ENCODE data around the gene TAS2R9.
"Not testable (repeated sequence)": the region's sequence is repeated elsewhere in the genome, so short reads cannot be mapped to it uniquely, and the experiment has no call there.

Gene TAS2R9

GRCh38 chr12:10810068-10810467 lies at the start of gene TAS2R9:
Gene TAS2R9, minus strand, starts transcription at chr12:10810168. Its CDS starts 93 bp downstream, at chr12:10810075.
- DNase-seq (ENCODE audit: low read depth in 2 of 2) = no peak

GRCh38 chr12:10855807-10856206 lies 45.8 kb upstream of the TAS2R9 start:
- no peak for DNase-seq (ENCODE audit: low read depth in 2 of 2)

- no peak for DNase-seq (ENCODE audit: low read depth in 2 of 2)
These were observed 43.8 kb upstream of the TAS2R9 start for GRCh38 chr12:10853776-10854175.

- no peak for DNase-seq (ENCODE audit: low read depth in 2 of 2)
These were observed 41.4 kb upstream of the TAS2R9 start for GRCh38 chr12:10851243-10851858.

- no peak for DNase-seq (ENCODE audit: low read depth in 2 of 2)
These were observed 39.5 kb upstream of the TAS2R9 start, which contains the start of gene PRR4 for GRCh38 chr12:10849425-10849878. Gene PRR4, minus strand, starts transcription at chr12:10849475. Its CDS starts 38 bp downstream, at chr12:10849437.

GRCh38 chr12:10847744-10848143 lies 37.8 kb upstream of the TAS2R9 start:
- no peak for DNase-seq (ENCODE audit: low read depth in 2 of 2)

- DNase-seq (ENCODE audit: low read depth in 2 of 2) = no peak
These were observed 32.9 kb upstream of the TAS2R9 start for GRCh38 chr12:10842862-10843261.

- DNase-seq (ENCODE audit: low read depth in 2 of 2) = no peak
These were observed 28.5 kb upstream of the TAS2R9 start for GRCh38 chr12:10838461-10838860.

- DNase-seq (ENCODE audit: low read depth in 2 of 2) = no peak
These were observed 20.0 kb upstream of the TAS2R9 start for GRCh38 chr12:10829994-10830393.

- DNase-seq (ENCODE audit: low read depth in 2 of 2) = no peak
These were observed 16.3 kb upstream of the TAS2R9 start, which contains the start of gene TAS2R10 for GRCh38 chr12:10826258-10826657. Gene TAS2R10, minus strand, starts transcription at chr12:10826358. Its CDS starts 89 bp downstream, at chr12:10826269.

GRCh38 chr12:10824957-10825356 lies 15.0 kb upstream of the TAS2R9 start:
- no peak for DNase-seq (ENCODE audit: low read depth in 2 of 2)

- DNase-seq (ENCODE audit: low read depth in 2 of 2) = no peak
These were observed 2.0 kb upstream of the TAS2R9 start for GRCh38 chr12:10811883-10812536.

GRCh38 chr12:10807186-10807585 lies 2.8 kb downstream of the TAS2R9 start, which contains the start of gene TAS2R8:
Gene TAS2R8, minus strand, starts transcription at chr12:10807286. Its CDS starts 306 bp downstream, at chr12:10806980.
- DNase-seq (ENCODE audit: low read depth in 2 of 2) = no peak

GRCh38 chr12:10802587-10802986 lies 7.4 kb downstream of the TAS2R9 start, which contains the start of gene TAS2R7:
Gene TAS2R7, minus strand, starts transcription at chr12:10802627. Its CDS starts 57 bp downstream, at chr12:10802570.
- DNase-seq (ENCODE audit: low read depth in 2 of 2) = no peak

- DNase-seq (ENCODE audit: low read depth in 2 of 2) = no peak
These were observed 8.2 kb downstream of the TAS2R9 start for GRCh38 chr12:10801741-10802140.

GRCh38 chr12:10794222-10794621 lies 15.7 kb downstream of the TAS2R9 start:
- DNase-seq (ENCODE audit: low read depth in 2 of 2) = no peak

GRCh38 chr12:10791769-10792168 lies 18.2 kb downstream of the TAS2R9 start:
- not testable (repeated sequence) for DNase-seq (ENCODE audit: low read depth in 2 of 2)

- no peak for DNase-seq (ENCODE audit: low read depth in 2 of 2)
These were observed 26.7 kb downstream of the TAS2R9 start for GRCh38 chr12:10783252-10783651.

- DNase-seq (ENCODE audit: low read depth in 2 of 2) = no peak
These were observed 30.9 kb downstream of the TAS2R9 start for GRCh38 chr12:10779103-10779502.

- DNase-seq (ENCODE audit: low read depth in 2 of 2) = no peak
These were observed 38.7 kb downstream of the TAS2R9 start for GRCh38 chr12:10771132-10771733.

- no peak for DNase-seq (ENCODE audit: low read depth in 2 of 2)
These were observed 50.3 kb downstream of the TAS2R9 start for GRCh38 chr12:10759657-10760056.
